OCI-LY1 (cell line): ENCODE data around the gene ACTR5.

Source experiments
- H2AFZ ChIP-seq: fragments of 200-600 bp; sonication (generic), shearing (Covaris generic); 2 replicates; pipeline ENCODE4 v1.6.0; 2014; ENCODE audit warnings: antibody characterized with exemption, mild to moderate bottlenecking, low read length
- H3F3A ChIP-seq: fragments of 200-600 bp; sonication (generic), shearing (Covaris generic); 2 replicates; pipeline ENCODE4 v1.6.0; 2014; ENCODE audit warnings: mild to moderate bottlenecking, antibody characterized with exemption, low read length, moderate library complexity; ENCODE audit not compliant: insufficient read depth
- H3K27ac ChIP-seq: fragments of 200-600 bp; sonication (generic); 2 replicates; pipeline ENCODE4 v1.5.1; 2014; ENCODE audit warnings: low read length, mixed run types, mild to moderate bottlenecking, low read depth; ENCODE audit not compliant: poor library complexity, severe bottlenecking
- H3K27me3 ChIP-seq: fragments of 200-600 bp; sonication (generic); 2 replicates; pipeline ENCODE4 v1.6.0; 2014; ENCODE audit warnings: antibody characterized with exemption, mild to moderate bottlenecking, low read length, moderate library complexity; ENCODE audit not compliant: insufficient read depth
- H3K36me3 ChIP-seq: fragments of 200-600 bp; sonication (generic); 2 replicates; pipeline ENCODE4 v1.6.1; 2014; ENCODE audit warnings: mild to moderate bottlenecking, antibody characterized with exemption, low read length, moderate library complexity, mixed read lengths; ENCODE audit not compliant: insufficient read depth
- H3K4me1 ChIP-seq: fragments of 200-600 bp; sonication (generic); 2 replicates; pipeline ENCODE4 v1.5.1; 2014; ENCODE audit warnings: mild to moderate bottlenecking, low read length, moderate library complexity; ENCODE audit not compliant: insufficient read depth, severe bottlenecking
- H3K4me2 ChIP-seq: fragments of 200-600 bp; sonication (generic), shearing (Covaris generic); 2 replicates; pipeline ENCODE4 v1.6.1; 2014; ENCODE audit warnings: low read length
- H3K4me3 ChIP-seq: fragments of 200-600 bp; sonication (generic); 2 replicates; pipeline ENCODE4 v1.5.1; 2014; ENCODE audit warnings: low read length, low read depth, mild to moderate bottlenecking, mixed read lengths; ENCODE audit not compliant: poor library complexity, severe bottlenecking
- H3K79me2 ChIP-seq: fragments of 200-600 bp; shearing (Covaris generic); 2 replicates; pipeline ENCODE4 v1.6.1; 2016; ENCODE audit warnings: mixed run types, low read length, mixed read lengths; ENCODE audit not compliant: insufficient read depth
- H3K9ac ChIP-seq: fragments of 200-600 bp; sonication (generic), shearing (Covaris generic); 2 replicates; pipeline ENCODE4 v1.6.1; 2014; ENCODE audit warnings: mild to moderate bottlenecking, low read length, mixed read lengths
- H3K9me2 ChIP-seq: fragments of 200-600 bp; sonication (generic), shearing (Covaris generic); 2 replicates; pipeline ENCODE4 v1.6.1; 2014; ENCODE audit warnings: low read depth, mild to moderate bottlenecking, low read length, mixed read lengths
- H3K9me3 ChIP-seq: fragments of 200-600 bp; shearing (Covaris generic); 2 replicates; pipeline ENCODE4 v1.6.1; 2014; ENCODE audit warnings: low read length, mixed read lengths
- H4K20me1 ChIP-seq: fragments of 200-600 bp; sonication (generic), shearing (Covaris generic); 2 replicates; pipeline ENCODE4 v1.6.0; 2016; ENCODE audit warnings: mild to moderate bottlenecking, low read length; ENCODE audit not compliant: insufficient read depth
- EZH2 ChIP-seq: fragments of 200-600 bp; sonication (generic), shearing (Covaris generic); IDR thresholded peaks from 2 replicates; pipeline ENCODE4 v1.8.0; 2017; ENCODE audit warnings: borderline replicate concordance, mixed run types, mild to moderate bottlenecking, antibody characterized with exemption, low read length, moderate library complexity, mixed read lengths
- TF ChIP-seq, protein P1 (sequence below): fragments of 200-600 bp; sonication (generic), shearing (Covaris generic); IDR thresholded peaks from 2 replicates; pipeline ENCODE4 v1.5.1; 2017; ENCODE audit warnings: mild to moderate bottlenecking, antibody characterized with exemption, low read length, moderate library complexity, mixed read lengths

Gene ACTR5

DNA sequence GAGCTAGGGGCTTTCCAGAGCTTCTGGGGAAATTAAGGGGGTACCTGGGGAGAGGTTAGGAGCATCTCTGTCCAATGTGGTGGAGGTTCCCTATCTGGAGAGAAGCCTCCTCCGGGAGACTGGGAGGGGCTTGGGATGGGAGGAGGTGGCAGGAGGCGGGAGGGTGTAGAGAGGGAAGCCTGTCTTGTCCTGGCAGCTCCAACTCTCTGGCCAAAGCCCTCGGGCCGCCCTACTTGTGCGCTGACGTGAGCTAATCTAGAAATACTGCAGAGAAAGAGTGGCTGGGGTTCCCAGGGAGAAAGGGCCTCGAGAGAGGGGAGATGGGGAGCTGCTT lies 25.6 kb upstream of the ACTR5 start:
- Histone ChIP-seq H4K20me1 (no peaks in the 10 kb centered on the region), H3K9me2 (no peaks in the 10 kb centered on the region), H3K27ac (no peak overlapping the region), H2AFZ (no peak overlapping the region), H3K27me3 (no peaks in the 10 kb centered on the region), H3F3A (no peaks in the 10 kb centered on the region), H3K9me3 (no peaks in the 10 kb centered on the region), H3K79me2 (no peaks in the 10 kb centered on the region), H3K4me3 (no peak overlapping the region), H3K4me1 (no peaks in the 10 kb centered on the region), H3K36me3 (no peaks in the 10 kb centered on the region), H3K4me2 (no peak overlapping the region), H3K9ac (no peak overlapping the region)
- TF ChIP-seq, protein P1, sequence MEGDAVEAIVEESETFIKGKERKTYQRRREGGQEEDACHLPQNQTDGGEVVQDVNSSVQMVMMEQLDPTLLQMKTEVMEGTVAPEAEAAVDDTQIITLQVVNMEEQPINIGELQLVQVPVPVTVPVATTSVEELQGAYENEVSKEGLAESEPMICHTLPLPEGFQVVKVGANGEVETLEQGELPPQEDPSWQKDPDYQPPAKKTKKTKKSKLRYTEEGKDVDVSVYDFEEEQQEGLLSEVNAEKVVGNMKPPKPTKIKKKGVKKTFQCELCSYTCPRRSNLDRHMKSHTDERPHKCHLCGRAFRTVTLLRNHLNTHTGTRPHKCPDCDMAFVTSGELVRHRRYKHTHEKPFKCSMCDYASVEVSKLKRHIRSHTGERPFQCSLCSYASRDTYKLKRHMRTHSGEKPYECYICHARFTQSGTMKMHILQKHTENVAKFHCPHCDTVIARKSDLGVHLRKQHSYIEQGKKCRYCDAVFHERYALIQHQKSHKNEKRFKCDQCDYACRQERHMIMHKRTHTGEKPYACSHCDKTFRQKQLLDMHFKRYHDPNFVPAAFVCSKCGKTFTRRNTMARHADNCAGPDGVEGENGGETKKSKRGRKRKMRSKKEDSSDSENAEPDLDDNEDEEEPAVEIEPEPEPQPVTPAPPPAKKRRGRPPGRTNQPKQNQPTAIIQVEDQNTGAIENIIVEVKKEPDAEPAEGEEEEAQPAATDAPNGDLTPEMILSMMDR = no peak
- TF ChIP-seq EZH2 = no peak

DNA sequence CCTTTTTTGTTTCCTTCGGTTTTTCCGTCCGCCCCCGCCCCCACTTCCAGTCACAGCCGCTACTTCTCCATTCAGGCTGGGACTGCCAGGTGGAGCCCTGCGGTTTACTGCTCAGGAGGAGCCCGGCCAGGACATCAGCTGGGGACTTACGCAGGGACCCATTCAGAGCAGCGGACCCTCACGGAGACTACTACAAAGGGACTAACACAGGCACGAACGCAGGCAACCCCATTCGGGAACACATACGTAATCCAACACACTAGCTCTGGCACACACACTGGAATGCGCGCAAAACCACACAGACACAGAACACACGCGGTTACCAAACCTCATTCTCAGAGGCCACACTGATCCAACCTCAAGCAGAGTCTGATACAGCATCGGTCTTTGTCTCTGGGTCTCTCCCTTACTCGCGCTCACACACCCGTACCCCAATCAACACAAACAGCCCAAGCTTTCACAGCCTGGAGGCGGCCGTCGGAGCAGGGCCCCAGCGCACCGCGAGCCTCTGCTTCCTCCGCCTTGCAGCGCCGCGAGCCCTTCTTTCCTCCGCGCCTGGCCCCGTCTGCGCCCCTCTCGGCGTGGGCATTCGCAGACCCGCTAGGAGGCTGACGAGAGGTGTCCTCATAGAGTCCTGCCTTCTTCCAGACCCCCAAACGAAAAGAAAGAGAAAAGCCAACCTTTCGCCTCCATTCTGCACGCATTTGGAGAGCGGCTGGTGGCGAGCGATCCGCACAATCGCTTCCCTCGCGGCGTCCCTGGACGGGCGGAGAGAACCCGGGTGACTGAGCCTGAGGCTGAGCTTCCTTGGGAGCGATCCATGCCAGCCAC lies 25.0 kb upstream of the ACTR5 start:
- no peak overlapping the region for H3K4me2 ChIP-seq
- H4K20me1 ChIP-seq = no peaks in the 10 kb centered on the region
- TF ChIP-seq, protein P1 = no peak
- no peak for TF ChIP-seq EZH2
- H3K9ac ChIP-seq = no peak overlapping the region
- no peaks in the 10 kb centered on the region for H3K79me2 ChIP-seq
- no peaks in the 10 kb centered on the region for H3K27me3 ChIP-seq
- no peaks in the 10 kb centered on the region for H3K9me2 ChIP-seq
- H3K36me3 ChIP-seq = no peaks in the 10 kb centered on the region
- no peaks in the 10 kb centered on the region for H3F3A ChIP-seq
- H3K4me1 ChIP-seq = no peaks in the 10 kb centered on the region
- no peak overlapping the region for H3K4me3 ChIP-seq
- H3K9me3 ChIP-seq = no peaks in the 10 kb centered on the region
- no peak overlapping the region for H2AFZ ChIP-seq
- no peak overlapping the region for H3K27ac ChIP-seq

DNA sequence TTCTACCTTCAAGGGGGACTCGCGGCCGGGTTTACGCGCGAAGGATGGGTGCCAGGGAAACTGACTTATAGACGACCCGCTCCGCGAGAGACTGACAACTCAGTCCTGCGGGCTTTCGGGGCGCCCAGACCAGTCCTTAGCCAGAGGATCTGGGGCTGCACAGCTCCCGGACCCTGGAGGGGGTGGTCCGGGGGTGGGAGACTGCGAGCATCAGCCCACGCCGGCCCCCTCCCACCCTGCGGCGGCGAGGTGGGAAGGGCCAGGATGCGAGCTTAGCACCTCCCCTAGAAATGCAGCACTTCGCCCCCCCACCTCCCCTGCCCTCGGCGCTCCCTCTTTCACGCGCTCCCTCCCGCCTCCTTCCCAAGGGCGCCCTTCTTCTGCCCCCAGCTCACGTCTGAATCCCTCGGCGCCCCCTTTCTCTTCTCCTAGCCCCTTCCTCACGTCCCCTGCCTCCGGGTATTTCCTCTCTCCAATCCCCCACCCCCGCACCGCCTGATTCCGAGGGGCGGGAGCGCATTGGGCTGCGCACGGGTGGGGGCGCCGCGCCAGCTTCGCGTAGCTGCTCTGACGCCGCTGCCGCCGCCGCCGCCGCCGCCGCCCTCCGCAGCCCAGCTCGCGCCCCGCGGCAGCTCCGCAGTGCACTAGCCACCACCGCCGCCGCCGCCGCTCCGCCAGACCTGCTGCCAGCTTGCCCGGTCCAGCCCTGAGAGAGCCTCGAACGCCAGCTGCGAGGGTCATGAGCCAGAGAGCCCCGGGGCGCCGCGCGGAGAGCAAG lies 24.2 kb upstream of the ACTR5 start, which contains the start of gene SLC32A1:
Gene SLC32A1 (plus strand): TSS at position 639 of the 778 bp plus-strand sequence. CDS start 239 bp downstream, outside the sequence.
- Histone ChIP-seq H3K36me3 (no peaks in the 10 kb centered on the region), H3K27ac (no peak within 1 kb of the TSS)

More for the DNA sequence above, 24.2 kb upstream of the ACTR5 start, which contains the start of gene SLC32A1:
- H3K4me2 ChIP-seq = no peak within 1 kb of the TSS
- no peaks in the 10 kb centered on the region for H3F3A ChIP-seq
- no peaks in the 10 kb centered on the region for H3K9me2 ChIP-seq
- no peak within 1 kb of the TSS for H2AFZ ChIP-seq
- H3K9me3 ChIP-seq = no peaks in the 10 kb centered on the region
- no peaks in the 10 kb centered on the region for H3K4me1 ChIP-seq
- no peaks in the 10 kb centered on the region for H3K79me2 ChIP-seq
- H3K9ac ChIP-seq = no peak within 1 kb of the TSS
- H3K4me3 ChIP-seq = no peak within 1 kb of the TSS
- H4K20me1 ChIP-seq = no peaks in the 10 kb centered on the region
- no peak for TF ChIP-seq EZH2
- TF ChIP-seq, protein P1 = no peak
- no peaks in the 10 kb centered on the region for H3K27me3 ChIP-seq
